ENCODE data around the gene LCN2.

The LCN2 gene

DNA sequence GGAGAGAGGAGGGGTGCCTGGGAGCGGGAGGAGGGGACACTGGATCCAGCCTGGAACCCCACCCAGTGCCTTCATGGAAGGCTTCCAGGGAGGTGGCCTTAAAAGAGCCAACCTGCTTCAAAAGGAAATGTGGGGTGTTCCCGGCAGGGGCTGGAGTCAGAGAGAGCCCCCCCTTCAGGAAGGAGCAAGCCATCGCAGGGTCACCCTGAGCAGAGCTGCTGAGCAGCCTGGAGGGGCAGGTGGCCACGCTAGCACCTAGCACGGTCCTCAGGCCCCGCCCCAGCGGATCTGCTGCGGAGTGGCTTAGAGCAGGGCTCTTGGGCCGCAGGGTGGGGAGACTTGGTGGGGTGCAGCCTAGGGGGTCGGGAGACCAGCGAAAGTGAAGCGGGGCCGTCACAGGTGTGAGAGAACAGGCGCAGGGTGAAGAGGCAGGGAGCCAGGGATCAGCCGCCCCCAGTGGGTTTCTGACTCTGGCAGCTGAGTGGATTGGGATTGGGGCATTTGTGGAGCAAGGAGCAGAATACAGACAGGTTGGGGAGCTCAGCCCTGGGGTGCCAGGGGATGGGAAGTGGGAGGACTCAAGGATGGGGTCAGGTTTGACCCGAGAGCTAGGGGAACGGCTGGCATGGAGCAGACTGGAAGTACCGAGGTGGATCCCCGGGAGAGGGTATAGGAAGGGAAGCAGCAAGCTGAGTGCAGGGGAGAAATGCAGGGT is 1.5 kb downstream of the LCN2 start:
- DNase-seq (ENCODE audit: low spot score), result peak; percentile 30

DNA sequence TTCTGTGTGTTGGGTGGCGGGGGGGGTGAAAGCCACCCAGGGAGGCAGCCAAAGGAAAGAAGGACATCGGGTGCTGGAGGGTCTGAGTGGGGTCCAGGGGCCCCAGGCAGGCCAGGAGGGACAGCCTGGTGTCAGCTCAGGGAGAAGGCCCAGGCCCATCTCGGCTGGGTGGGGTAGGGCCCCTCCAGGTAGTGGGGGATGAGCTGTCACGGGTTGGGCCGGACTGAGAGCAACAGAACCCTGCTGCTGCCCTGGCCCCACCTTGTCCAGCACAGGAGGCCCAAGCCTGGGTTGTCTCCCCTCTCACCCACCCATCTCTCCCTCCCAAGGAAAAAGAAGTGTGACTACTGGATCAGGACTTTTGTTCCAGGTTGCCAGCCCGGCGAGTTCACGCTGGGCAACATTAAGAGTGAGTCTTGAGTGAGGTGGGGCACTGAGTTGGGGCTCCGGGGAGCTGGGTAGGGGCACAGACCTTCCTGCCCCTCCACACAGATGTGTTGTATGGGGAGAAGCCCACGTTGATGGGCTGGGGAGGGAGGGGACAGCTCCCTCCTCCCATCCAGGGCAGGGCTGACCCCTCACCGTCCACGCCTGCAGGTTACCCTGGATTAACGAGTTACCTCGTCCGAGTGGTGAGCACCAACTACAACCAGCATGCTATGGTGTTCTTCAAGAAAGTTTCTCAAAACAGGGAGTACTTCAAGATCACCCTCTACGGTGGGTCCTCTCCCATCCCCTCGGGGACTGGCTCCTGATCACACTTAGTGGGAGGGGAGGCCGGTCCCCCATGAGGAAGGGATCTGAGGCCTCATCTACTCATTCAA is 2.3 kb downstream of the LCN2 start:
- DNase-seq (ENCODE audit: low spot score), result no peak

DNA sequence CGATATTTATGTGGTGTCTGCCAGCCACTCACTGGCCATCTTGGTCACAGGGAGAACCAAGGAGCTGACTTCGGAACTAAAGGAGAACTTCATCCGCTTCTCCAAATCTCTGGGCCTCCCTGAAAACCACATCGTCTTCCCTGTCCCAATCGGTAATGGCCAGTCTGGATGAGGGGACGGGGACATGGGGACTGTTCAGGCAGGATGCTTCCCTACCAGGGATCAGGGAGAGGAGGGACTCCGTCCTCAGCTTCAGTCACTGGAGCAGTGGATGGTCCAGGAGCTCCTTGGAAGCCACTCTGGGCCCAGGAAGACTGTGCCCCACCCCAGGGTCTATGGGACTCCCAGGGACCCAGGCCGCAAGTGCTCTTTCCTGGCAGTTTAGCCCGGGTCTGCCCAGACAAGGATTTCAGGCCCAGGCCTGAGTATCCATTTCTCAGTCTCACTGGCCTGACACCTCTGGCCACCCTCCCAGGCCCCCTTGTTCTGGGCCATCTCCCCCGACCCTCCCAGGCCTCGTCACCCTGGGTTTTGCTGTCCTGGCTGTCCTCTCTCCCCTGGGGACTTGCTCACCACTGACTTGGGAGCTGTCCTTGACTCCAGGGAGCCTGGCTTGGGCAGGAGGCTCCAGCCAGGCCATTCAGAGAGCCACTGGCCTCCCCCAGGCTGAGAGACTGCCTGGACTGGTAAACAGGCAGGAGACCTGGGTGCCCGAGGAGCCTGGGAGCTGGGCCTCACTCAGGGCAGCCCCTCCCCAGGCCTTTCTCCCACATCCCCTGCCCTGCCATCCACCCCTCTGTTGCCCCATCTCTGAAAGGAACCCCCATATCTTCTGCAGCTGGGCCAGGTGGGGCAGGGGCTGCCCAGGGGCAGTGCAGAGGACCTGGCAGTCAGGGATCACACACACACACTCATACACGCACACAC is 3.1 kb downstream of the LCN2 start:
- DNase-seq (ENCODE audit: low spot score), result no peak

DNA sequence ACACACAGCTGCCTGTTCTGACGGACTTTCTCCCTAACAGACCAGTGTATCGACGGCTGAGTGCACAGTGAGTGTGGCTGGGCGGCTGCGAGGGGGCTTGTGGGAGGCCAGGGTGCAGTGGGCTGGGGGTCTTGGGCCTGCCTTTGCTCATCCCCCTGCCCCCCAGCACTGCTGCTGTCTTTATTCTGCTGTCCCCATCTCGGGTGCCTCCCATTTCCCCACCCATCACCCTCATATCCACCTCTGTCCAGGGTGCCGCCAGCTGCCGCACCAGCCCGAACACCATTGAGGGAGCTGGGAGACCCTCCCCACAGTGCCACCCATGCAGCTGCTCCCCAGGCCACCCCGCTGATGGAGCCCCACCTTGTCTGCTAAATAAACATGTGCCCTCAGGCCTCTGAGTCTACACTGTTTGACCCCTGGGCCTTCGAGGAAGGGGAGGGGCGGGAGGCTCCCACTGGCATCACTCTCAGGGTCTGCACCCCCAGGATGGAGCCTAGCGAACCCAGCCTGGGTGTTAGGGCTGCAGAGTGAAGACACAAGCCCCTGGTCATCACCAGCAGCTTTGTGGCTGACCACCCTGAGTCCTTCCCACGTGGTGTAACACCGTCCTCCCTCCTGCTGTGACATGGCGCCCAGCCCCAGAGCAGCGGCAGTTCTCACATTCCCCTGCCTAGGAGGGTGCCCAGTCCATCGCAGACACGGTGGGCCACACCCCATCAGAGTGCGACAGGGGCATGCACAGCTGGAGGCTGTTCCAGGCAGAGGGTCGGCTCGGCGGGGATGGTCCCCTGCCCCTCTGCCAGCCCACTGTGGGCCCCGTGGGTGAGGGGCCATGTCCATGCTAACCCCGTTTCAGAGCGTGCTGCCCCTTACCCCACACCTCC is 4.0 kb downstream of the LCN2 start:
- no peak for DNase-seq (ENCODE audit: low spot score)

DNA sequence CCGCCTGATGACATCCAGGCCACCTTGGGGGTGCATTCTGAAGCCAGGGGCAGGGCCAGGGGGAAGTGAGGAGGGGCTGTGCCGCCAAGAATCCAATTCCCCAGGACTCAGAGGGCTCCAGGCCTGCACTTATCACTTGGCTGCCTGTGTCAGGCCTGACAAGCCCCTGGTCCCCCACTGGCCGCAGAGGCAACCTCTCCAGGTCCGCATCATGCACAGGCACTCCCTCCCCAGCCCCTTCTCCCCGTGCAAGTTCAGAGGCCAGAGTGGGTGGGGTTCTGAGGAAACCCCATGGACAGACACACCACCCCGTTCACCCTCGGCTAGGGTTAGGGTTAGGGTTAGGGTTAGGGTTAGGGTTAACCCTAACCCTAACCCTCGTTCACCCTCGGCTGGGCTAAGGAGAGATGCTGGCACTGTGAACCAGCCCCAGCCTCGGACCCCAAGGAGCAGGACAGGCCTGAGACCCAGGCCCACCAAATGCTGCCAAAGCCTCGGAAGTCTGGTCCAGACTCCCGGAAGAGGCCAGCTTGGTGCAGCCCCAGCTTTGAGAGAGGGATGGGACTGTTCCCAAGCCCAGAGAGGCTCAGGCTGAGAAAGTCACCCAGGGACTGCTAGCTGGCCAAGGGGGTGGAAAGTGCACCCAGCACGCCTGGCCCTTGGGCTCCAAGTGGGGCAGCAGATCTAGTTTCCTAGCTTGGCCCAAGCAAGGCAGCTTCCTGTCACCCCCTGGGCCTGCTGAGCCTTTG is 4.9 kb downstream of the LCN2 start:
- DNase-seq (ENCODE audit: low spot score), result no peak

DNA sequence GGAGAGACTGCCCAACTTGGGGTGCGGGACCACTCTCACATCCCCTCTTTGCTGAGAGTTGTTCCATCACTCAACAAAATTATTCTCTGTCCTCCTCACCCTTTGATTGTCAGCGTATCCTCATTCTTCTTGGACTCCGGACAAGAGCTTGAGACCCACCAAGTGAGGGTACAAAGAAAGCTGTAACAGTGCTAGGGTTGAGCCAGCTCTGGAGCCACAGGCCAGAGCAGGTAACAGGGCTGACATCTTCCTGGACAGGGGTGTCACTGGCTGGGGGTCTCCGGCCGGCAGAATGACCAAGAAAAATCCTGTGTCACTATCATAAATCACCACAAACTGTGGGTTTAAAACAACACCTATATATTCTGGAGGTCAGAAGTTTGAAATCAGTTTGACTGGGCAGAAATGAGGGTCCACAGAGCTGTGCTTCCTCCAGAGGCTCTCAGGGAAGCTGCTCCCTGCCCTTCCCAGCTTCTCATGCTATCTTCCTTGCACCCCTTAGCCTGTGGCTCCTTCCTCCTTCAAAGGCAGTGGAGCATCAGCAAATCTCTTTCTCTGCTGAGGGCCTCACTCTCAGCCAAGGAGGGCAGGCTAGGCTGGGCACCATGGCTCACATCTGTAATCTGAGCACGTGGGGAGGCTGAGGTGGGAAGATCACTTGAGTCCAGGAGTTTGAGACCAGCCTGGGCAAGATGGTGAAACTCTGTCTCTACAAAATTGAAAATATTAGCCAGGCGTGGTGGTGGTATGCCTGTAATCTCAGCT is 6.7 kb downstream of the LCN2 start:
- DNase-seq (ENCODE audit: low spot score), result no peak

DNA sequence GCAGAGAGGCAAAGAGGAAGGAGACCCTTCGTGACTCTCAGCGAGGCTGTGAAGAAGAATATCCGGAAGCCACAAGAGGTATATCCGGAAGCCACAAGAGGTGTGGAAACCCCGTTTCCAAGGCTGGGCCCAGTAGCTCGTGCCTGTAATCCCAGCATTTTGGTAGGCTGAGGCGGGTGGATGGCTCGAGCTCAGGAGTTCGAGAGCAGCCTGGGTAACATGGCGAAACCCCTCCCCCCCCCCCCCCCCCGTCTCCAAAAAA is 10.2 kb downstream of the LCN2 start:
- DNase-seq (ENCODE audit: low spot score), result peak; percentile 18

DNA sequence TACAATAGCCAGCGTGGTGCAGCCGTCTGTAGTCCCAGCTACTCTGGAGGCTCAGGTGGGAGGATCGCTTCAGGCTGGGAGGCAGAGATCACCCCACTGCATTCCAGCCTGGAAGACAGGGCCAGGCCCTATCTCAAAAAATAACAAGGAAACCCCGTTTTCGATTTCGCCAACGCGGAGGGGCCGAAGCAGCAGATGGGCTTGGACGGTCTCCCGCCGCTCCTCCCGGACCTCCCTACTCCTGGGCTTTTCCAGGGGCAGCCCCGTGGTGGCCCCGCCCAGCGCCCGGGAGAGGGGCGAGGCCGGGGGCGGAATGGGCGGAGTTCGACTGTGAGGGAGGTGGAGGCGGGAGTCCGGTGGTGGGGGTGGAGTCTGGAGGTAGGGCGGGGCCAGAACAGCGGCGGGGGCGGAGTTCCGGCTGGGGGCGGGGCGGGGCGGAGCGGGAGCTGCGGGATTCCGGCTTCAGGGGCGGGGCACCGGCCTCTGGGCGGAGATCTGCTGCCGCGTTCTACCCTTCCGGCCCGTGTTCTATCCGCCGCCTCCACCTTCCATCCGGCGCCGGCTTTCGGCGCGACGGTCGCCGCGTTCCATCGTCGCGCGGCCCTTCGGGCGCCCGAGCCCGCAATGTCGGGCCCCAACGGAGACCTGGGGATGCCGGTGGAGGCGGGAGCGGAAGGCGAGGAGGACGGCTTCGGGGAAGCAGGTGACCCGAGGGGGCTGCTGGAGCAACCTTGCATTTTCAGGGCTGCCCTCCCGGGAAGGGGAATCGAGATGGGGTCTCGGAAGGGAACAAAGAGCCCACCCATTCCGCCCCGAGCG is 10.7 kb downstream of the LCN2 start, which contains the start of gene BBLN:
TSS of gene BBLN (plus strand) at position 482 of the 819 bp plus-strand sequence. CDS start at position 625, 143 bp downstream.
- peak; percentile 92 for DNase-seq (ENCODE audit: low spot score)

DNA sequence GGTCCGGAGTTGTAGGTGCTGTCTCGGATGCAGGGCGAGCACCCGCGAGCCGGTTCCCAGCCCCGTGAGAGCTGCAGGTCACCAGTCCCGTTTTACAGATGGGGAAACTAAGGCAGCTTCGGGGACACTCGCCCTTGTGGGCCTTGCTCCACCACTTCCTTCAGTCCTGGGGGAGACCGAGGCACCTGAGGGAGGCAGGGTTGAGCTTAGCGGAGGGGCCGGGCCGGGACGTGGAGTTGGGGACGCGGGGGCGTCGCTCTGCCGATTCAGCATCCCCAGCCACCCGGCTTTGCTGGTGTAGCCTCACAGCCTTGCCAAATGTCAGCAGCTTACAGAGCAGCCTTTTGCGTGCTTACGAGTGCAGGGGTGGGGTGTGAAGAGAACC is 11.3 kb downstream of the LCN2 start:
- DNase-seq (ENCODE audit: low spot score), result no peak

DNA sequence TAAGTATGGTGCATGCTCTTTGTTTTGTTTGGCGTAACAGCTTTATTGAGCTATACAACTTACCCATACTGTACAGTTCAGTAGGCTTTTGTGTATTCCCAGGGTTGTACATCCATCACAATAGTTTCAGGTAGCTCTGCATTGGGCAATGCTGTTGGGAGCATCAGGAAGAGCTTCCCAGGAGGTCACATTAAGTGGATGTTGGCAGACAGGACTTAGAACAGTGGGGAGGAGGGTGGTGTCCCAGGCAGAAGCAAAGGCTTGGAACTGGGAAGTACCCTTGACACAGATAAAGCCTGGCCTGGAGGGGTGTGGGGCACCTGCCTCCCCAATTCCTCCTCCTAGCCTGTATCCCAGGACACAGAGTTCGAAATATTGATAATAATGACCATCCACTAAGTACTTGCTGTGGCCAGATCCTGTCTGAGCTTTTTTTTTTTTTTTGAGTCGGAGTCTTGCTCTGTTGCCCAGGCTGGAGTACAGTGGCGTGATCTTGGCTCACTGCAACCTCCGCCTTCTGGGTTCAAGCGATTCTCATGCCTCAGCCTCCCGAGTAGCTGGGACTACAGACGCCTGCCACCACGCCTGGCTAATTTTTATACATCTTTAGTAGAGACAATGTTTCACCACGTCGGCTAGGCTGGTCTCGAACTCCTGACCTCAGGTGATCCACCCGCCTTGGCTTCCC is 12.1 kb downstream of the LCN2 start:
- no peak for DNase-seq (ENCODE audit: low spot score)

DNA sequence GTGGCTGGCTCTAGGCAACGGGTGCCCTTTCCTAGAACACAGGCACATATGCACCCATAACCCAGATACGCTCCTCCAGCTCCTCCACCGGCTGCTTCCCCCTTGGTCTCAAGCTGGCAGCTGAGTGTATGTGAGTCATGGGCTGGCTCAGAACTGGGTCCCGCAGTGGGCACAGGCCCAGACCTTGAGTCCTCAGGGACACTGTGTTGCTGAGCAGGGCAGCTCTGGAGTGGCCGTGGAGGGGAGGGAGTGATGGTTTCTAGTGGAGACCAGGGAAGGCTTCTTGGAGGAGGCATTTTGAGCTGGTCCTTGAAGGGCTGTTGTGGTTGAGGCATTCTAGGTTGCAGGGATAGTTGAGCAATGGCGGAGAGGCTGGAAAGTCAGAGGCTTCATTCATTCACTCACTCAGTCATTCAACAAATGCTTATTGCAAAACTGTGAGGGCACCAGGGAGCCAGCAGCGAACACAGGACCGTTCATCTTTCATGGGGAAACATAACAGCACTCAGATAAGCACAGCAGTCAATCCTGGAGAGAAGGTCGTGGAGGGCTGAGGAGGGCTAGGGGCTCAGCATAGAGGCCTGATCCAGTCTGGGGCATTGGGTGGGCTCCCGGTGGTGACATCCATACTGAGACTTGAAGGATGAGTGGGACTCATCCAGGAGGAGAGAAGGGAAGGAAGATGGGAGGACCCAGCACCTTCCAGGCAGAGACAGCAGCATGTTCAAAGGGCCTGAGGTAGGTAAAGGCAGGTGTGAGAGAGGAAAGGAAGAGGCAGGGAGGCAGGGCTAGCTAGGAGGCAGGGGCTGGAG is 13.2 kb downstream of the LCN2 start:
- DNase-seq (ENCODE audit: low spot score), result no peak

DNA sequence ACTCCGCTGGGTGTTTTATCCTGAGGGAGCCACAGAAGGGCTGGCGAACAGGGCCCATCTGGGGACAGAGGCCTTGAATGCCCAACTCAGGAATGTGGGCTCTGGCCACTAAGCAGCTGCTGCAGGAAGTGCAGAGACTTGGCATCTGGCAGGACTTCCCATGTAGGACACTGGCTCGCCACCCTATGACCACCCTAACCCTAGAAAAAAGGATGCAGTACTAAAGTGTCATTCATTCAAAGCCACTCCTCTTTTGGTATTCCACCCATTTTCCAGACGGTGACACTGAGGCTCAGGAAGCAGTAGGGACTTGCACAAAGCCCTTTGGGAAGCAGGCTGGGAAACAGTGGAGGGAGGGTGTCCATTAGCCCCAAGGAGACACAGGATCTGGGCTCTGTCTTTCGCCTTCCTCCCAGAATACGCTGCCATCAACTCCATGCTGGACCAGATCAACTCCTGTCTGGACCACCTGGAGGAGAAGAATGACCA is 13.8 kb downstream of the LCN2 start:
- no peak for DNase-seq (ENCODE audit: low spot score)

DNA sequence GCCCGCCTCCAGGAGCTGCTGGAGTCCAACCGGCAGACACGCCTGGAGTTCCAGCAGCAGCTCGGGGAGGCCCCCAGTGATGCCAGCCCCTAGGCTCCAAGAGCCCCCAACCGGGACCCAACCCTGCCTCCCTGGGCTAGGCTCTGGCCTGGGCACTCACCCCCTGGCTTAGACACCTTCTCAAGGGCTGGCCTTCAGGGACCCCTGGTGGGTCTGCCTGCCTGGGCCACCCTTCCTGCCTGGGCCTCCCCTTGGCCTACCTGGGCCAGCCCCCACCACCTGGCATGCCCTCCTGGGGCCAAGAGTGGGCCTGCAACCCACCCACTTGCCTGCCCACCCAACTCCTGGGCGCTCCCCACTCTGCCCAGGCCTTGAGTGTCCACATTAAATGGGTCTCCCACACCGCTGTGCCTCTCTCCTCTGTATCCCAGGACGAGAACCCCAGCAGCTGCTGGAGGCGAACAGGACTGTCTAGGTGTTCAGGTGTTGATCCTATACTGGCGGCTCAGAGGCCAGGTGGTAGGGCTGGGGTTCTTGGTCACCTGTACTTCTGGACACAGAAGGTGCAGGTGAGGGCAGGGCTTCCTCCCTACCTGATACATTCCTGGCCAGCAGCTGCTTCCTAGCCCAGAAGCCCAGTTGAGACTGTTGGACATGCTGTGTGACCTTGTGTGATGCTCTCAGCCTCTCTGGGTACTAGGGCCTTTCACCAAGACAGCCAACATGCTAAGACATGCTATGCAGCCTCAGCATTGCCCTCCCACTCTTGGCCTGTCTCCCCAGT is 14.5 kb downstream of the LCN2 start:
- DNase-seq (ENCODE audit: low spot score), result no peak

DNA sequence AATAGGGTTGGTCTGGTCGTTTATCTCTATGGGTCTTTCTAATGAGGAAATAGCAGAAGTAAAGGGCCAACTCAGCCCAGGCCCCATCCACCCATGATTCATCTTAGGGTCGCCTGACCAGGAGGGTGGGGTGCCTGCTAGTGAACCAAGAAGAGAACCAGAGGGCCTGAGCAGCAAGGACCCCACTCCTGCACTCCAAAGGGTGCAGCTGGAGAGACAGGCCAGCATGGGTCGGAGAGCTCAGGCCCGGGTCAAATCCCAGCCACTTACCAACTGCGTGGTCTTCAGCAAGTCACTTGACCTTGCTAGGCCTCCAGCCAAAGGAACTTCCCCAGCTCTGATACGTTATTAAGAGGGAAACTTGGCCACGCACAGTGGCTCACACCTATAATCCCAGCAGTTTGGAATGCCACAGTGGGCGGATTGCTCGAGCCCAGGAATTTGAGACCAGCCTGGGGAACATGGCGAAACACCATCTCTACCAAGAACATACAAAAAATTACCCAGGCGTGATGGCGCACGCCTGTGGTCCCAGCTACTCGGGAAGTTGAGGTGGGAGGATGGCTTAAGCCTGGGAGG is 15.1 kb downstream of the LCN2 start:
- DNase-seq (ENCODE audit: low spot score), result no peak

DNA sequence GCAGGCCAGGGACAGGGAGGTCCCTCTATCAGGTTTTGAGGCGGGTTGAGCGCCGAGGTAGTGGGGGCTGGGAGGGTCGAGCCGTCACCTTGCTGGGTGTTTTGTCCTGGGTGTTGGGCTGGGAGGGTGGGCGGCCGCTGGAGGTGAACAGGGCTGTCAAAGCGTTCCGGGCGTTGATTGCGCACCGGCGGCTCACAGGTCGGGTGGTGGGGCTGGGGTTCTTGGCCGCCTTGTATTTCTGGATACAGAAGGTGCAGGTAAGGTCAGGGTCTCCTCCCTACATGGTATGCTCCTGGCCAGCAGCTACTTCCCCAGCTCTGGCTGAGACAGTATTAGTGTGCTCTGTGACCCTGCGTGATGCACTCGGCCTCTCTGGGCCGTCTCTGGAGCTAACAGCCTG is 16.9 kb downstream of the LCN2 start:
- no peak for DNase-seq (ENCODE audit: low spot score)

DNA sequence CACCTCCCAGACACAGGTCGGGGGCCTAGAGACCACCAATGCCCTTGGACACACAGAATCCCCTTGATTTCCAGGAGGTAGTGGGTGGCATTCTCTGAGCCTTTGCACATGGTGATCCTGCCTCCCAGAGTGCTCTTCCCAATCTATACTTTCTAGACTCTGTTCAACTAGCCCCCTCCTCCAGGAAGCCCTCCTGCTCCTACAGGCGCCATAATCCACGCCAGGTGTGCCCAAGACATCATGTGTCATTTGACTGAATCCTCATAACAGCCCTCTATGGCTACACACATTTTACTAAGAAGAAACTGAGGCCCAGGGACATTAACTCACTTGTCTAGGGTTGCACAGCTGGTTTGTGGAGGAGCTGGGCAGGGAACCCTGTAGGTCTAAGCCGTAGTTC is 18.0 kb downstream of the LCN2 start:
- no peak for DNase-seq (ENCODE audit: low spot score)
